ENCODE data around the gene HMGXB3.

DNA sequence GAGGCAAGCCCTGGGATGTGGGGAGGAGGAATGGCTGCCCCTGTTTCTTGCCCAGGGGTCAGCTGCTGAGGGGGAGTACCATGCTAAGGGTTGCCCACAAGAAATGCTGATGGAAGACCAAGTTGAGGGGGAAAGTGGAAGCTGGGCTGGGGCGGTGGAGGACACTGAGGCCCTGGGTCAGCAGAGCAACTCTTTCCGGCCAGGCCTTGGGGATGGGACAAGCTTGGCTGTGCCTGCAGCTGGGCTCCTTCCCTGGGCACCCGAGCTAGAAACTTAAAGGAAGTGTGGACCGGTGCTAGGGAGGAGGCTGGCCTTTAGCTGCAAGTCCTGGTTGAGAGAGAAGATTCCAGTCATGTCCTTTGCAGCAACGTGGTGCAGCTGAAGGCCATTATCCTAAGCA lies 63.1 kb downstream of the HMGXB3 start:
- TF ChIP-seq, protein P1, sequence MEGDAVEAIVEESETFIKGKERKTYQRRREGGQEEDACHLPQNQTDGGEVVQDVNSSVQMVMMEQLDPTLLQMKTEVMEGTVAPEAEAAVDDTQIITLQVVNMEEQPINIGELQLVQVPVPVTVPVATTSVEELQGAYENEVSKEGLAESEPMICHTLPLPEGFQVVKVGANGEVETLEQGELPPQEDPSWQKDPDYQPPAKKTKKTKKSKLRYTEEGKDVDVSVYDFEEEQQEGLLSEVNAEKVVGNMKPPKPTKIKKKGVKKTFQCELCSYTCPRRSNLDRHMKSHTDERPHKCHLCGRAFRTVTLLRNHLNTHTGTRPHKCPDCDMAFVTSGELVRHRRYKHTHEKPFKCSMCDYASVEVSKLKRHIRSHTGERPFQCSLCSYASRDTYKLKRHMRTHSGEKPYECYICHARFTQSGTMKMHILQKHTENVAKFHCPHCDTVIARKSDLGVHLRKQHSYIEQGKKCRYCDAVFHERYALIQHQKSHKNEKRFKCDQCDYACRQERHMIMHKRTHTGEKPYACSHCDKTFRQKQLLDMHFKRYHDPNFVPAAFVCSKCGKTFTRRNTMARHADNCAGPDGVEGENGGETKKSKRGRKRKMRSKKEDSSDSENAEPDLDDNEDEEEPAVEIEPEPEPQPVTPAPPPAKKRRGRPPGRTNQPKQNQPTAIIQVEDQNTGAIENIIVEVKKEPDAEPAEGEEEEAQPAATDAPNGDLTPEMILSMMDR (IDR thresholded peaks at IDR 0.05): no peak
- no peak for TF ChIP-seq ZFX (IDR thresholded peaks at IDR 0.05; ENCODE audit: borderline replicate concordance)

All from 22Rv1 (cell line).